HEK293 (cell line): Measurements from ENCODE around the gene CLDN18.

Source experiments
- CTCF ChIA-PET: fragments of 350-600 bp; formaldehyde crosslinking; extraction: SDS; loops from one replicate; lab custom pipeline; 2021; ENCODE audit warnings: antibody characterized with exemption; lab: Yijun Ruan, JAX
- POLR2A ChIA-PET: fragments of 300-600 bp; formaldehyde crosslinking; extraction: SDS; loops from one replicate; lab custom pipeline; 2020; ENCODE audit warnings: antibody characterized with exemption, inconsistent platforms; lab: Yijun Ruan, JAX
- H3K27ac ChIP-seq: fragments of 200-500 bp; sonication (Bioruptor generic); 2 replicates; pipeline ENCODE4 v1.5.1; 2014; ENCODE audit warnings: low read depth, low read length, control low read depth, inconsistent platforms; ENCODE audit errors: extremely low read depth
- H3K36me3 ChIP-seq, 2 experiments: fragments of 200-500 bp in 1 of 2; sonication (Bioruptor generic) in 1 of 2; 1 replicate in 1 of 2; 2 replicates in 1 of 2; pipeline ENCODE4 v1.5.1; 2014 to 2017; ENCODE audit warnings: inconsistent platforms in 2 of 2, low read length in 2 of 2; ENCODE audit not compliant: control insufficient read depth in 2 of 2, insufficient read depth in 1 of 2
- H3K4me1 ChIP-seq: fragments of 200-500 bp; sonication (Bioruptor generic); 2 replicates; pipeline ENCODE4 v1.5.1; 2014; ENCODE audit warnings: mild to moderate bottlenecking, low read length, inconsistent platforms; ENCODE audit not compliant: control insufficient read depth, insufficient read depth
- H3K4me3 ChIP-seq: 2 replicates; pipeline ENCODE4 v1.5.1; 2011; ENCODE audit warnings: low read depth, mild to moderate bottlenecking, control low read depth, low read length, moderate library complexity
- H3K9me3 ChIP-seq: fragments of 200-500 bp; sonication (Bioruptor generic); 2 replicates; pipeline ENCODE4 v1.5.1; 2014; ENCODE audit warnings: low read depth, low read length, inconsistent platforms; ENCODE audit not compliant: control insufficient read depth, insufficient read depth
- BCL11B ChIP-seq: fragments of 450-650 bp; formaldehyde crosslinking; IDR thresholded peaks from 2 replicates; pipeline ENCODE4 v1.5.1; 2016; ENCODE audit warnings: low read depth, missing biosample characterization, missing genetic modification characterization
- KLF9 ChIP-seq: fragments of 450-650 bp; formaldehyde crosslinking; IDR thresholded peaks from 2 replicates; pipeline ENCODE4 v1.5.1; 2016; ENCODE audit warnings: missing biosample characterization, missing genetic modification characterization, low read depth
- SCRT2 ChIP-seq: fragments of 450-650 bp; formaldehyde crosslinking; IDR thresholded peaks from 2 replicates; pipeline ENCODE4 v1.5.1; 2016; ENCODE audit warnings: missing biosample characterization, missing genetic modification characterization
- YY2 ChIP-seq: fragments of 450-650 bp; formaldehyde crosslinking; IDR thresholded peaks from 2 replicates; pipeline ENCODE4 v1.5.1; 2016; ENCODE audit warnings: missing biosample characterization, missing genetic modification characterization
- ZNF157 ChIP-seq: fragments of 450-650 bp; formaldehyde crosslinking; IDR thresholded peaks from 2 replicates; pipeline ENCODE4 v1.5.1; 2016; ENCODE audit warnings: missing biosample characterization, missing genetic modification characterization
- ZNF202 ChIP-seq: fragments of 450-650 bp; formaldehyde crosslinking; IDR thresholded peaks from 2 replicates; pipeline ENCODE4 v1.5.1; 2016; ENCODE audit warnings: missing biosample characterization, missing genetic modification characterization, borderline replicate concordance
- ZNF223 ChIP-seq: fragments of 450-650 bp; formaldehyde crosslinking; IDR thresholded peaks from 2 replicates; pipeline ENCODE4 v1.5.1; 2016; ENCODE audit warnings: missing biosample characterization, missing genetic modification characterization
- ZNF248 ChIP-seq: fragments of 450-650 bp; formaldehyde crosslinking; IDR thresholded peaks from 2 replicates; pipeline ENCODE4 v1.5.1; 2017; ENCODE audit warnings: missing biosample characterization, missing genetic modification characterization
- ZNF404 ChIP-seq: fragments of 450-650 bp; formaldehyde crosslinking; IDR thresholded peaks from 2 replicates; pipeline ENCODE4 v1.5.1; 2017; ENCODE audit warnings: missing biosample characterization, missing genetic modification characterization
- ZXDB ChIP-seq: fragments of 450-650 bp; formaldehyde crosslinking; IDR thresholded peaks from 2 replicates; pipeline ENCODE4 v1.5.1; 2016; ENCODE audit warnings: missing biosample characterization, missing genetic modification characterization
- TF ChIP-seq, protein P1 (sequence below): fragments of 450-650 bp; formaldehyde crosslinking; IDR thresholded peaks from 2 replicates; pipeline ENCODE4 v1.5.1; 2016; ENCODE audit warnings: missing biosample characterization, missing genetic modification characterization
- TF ChIP-seq, protein P2 (sequence below): fragments of 450-650 bp; formaldehyde crosslinking; IDR thresholded peaks from 2 replicates; pipeline ENCODE4 v1.5.1; 2017; ENCODE audit warnings: missing biosample characterization, missing genetic modification characterization
- TF ChIP-seq, protein P3 (sequence below): fragments of 450-650 bp; formaldehyde crosslinking; IDR thresholded peaks from 2 replicates; pipeline ENCODE4 v1.5.1; 2016; ENCODE audit warnings: missing biosample characterization, missing genetic modification characterization
- TF ChIP-seq, protein P4 (sequence below): fragments of 450-650 bp; formaldehyde crosslinking; optimal IDR thresholded peaks from 2 replicates; pipeline ENCODE3; 2016; ENCODE audit warnings: missing biosample characterization, mild to moderate bottlenecking, missing genetic modification characterization
- TF ChIP-seq, protein P5 (sequence below): fragments of 450-650 bp; formaldehyde crosslinking; IDR thresholded peaks from 2 replicates; pipeline ENCODE4 v1.5.1; 2016; ENCODE audit warnings: missing biosample characterization, missing genetic modification characterization
- TF ChIP-seq, protein P6 (sequence below): IDR thresholded peaks from 2 replicates; pipeline ENCODE4 v1.6.1; 2011; ENCODE audit warnings: mild to moderate bottlenecking, low read depth, low read length, borderline replicate concordance
- TF ChIP-seq, protein P7 (sequence below): fragments of 450-650 bp; formaldehyde crosslinking; IDR thresholded peaks from 2 replicates; pipeline ENCODE4 v1.5.0; 2017; ENCODE audit warnings: missing biosample characterization, missing genetic modification characterization, borderline replicate concordance
- TF ChIP-seq, protein P8 (sequence below): fragments of 450-650 bp; formaldehyde crosslinking; IDR thresholded peaks from 2 replicates; pipeline ENCODE4; 2016; ENCODE audit warnings: missing biosample characterization, missing genetic modification characterization

Gene CLDN18

DNA sequence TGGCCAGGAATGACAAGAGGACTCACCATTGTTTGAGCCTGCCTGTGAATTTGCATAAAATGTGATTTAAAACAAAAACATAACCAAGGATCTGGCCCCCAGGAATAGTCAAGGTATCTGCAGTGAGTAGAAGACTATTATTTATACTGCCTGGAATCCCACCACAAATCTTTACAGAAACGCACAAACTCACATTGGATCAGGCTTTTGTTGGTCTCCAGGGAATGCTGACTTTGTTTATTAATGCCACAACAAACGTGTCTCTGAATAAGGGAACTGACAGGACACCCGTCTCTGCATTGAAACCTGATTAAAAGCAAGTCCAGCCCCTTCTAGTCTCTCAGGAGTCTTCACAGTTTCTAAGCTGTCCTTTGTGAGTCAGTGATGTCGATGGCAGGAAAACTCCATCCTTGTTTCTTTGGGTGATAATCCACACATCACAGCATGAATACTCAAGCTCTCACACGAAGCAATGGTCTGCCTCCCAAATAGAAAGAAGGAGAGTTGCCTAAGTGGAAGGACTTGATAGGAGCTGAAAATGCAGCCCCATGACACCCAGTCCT lies 37.7 kb downstream of the CLDN18 start:
- H3K36me3 ChIP-seq: peaks cover 0 to 30% of the 10 kb centered on the region in 2 experiments; a peak in 2 of 3 replicates
- H3K27ac ChIP-seq: no peak overlapping the region
- H3K4me3 ChIP-seq: no peak overlapping the region
- ChIA-PET CTCF (interaction anchor here (1.7 kb wide), 1 partner anchor 77 kb away, joined by 4 read pairs; no protein-coding TSS in a partner anchor), POLR2A (no interaction called here)
- H3K4me1 ChIP-seq: no peaks in the 10 kb centered on the region
- H3K9me3 ChIP-seq: no peaks in the 10 kb centered on the region
- TF ChIP-seq, protein P1, sequence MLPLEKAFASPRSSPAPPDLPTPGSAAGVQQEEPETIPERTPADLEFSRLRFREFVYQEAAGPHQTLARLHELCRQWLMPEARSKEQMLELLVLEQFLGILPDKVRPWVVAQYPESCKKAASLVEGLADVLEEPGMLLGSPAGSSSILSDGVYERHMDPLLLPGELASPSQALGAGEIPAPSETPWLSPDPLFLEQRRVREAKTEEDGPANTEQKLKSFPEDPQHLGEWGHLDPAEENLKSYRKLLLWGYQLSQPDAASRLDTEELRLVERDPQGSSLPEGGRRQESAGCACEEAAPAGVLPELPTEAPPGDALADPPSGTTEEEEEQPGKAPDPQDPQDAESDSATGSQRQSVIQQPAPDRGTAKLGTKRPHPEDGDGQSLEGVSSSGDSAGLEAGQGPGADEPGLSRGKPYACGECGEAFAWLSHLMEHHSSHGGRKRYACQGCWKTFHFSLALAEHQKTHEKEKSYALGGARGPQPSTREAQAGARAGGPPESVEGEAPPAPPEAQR (tag by site-specific recombination): no peak
- TF ChIP-seq YY2: no peak
- TF ChIP-seq ZNF248 (tag by site-specific recombination): no peak
- TF ChIP-seq, protein P2, sequence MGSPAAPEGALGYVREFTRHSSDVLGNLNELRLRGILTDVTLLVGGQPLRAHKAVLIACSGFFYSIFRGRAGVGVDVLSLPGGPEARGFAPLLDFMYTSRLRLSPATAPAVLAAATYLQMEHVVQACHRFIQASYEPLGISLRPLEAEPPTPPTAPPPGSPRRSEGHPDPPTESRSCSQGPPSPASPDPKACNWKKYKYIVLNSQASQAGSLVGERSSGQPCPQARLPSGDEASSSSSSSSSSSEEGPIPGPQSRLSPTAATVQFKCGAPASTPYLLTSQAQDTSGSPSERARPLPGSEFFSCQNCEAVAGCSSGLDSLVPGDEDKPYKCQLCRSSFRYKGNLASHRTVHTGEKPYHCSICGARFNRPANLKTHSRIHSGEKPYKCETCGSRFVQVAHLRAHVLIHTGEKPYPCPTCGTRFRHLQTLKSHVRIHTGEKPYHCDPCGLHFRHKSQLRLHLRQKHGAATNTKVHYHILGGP (tag by site-specific recombination): no peak
- TF ChIP-seq, protein P3, sequence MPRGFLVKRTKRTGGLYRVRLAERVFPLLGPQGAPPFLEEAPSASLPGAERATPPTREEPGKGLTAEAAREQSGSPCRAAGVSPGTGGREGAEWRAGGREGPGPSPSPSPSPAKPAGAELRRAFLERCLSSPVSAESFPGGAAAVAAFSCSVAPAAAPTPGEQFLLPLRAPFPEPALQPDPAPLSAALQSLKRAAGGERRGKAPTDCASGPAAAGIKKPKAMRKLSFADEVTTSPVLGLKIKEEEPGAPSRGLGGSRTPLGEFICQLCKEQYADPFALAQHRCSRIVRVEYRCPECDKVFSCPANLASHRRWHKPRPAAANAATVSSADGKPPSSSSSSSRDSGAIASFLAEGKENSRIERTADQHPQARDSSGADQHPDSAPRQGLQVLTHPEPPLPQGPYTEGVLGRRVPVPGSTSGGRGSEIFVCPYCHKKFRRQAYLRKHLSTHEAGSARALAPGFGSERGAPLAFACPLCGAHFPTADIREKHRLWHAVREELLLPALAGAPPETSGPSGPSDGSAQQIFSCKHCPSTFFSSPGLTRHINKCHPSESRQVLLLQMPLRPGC: no peak
- TF ChIP-seq SCRT2: no peak
- TF ChIP-seq, protein P4, sequence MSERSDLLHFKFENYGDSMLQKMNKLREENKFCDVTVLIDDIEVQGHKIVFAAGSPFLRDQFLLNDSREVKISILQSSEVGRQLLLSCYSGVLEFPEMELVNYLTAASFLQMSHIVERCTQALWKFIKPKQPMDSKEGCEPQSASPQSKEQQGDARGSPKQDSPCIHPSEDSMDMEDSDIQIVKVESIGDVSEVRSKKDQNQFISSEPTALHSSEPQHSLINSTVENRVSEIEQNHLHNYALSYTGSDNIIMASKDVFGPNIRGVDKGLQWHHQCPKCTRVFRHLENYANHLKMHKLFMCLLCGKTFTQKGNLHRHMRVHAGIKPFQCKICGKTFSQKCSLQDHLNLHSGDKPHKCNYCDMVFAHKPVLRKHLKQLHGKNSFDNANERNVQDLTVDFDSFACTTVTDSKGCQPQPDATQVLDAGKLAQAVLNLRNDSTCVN (tag by site-specific recombination): no peak
- TF ChIP-seq, protein P5, sequence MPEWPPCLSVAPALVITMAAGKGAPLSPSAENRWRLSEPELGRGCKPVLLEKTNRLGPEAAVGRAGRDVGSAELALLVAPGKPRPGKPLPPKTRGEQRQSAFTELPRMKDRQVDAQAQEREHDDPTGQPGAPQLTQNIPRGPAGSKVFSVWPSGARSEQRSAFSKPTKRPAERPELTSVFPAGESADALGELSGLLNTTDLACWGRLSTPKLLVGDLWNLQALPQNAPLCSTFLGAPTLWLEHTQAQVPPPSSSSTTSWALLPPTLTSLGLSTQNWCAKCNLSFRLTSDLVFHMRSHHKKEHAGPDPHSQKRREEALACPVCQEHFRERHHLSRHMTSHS (tag by site-specific recombination): no peak
- TF ChIP-seq ZXDB (tag by site-specific recombination): no peak
- TF ChIP-seq, protein P6, sequence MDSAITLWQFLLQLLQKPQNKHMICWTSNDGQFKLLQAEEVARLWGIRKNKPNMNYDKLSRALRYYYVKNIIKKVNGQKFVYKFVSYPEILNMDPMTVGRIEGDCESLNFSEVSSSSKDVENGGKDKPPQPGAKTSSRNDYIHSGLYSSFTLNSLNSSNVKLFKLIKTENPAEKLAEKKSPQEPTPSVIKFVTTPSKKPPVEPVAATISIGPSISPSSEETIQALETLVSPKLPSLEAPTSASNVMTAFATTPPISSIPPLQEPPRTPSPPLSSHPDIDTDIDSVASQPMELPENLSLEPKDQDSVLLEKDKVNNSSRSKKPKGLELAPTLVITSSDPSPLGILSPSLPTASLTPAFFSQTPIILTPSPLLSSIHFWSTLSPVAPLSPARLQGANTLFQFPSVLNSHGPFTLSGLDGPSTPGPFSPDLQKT: no peak
- no peak for TF ChIP-seq ZNF223 (tag by site-specific recombination)
- TF ChIP-seq, protein P7, sequence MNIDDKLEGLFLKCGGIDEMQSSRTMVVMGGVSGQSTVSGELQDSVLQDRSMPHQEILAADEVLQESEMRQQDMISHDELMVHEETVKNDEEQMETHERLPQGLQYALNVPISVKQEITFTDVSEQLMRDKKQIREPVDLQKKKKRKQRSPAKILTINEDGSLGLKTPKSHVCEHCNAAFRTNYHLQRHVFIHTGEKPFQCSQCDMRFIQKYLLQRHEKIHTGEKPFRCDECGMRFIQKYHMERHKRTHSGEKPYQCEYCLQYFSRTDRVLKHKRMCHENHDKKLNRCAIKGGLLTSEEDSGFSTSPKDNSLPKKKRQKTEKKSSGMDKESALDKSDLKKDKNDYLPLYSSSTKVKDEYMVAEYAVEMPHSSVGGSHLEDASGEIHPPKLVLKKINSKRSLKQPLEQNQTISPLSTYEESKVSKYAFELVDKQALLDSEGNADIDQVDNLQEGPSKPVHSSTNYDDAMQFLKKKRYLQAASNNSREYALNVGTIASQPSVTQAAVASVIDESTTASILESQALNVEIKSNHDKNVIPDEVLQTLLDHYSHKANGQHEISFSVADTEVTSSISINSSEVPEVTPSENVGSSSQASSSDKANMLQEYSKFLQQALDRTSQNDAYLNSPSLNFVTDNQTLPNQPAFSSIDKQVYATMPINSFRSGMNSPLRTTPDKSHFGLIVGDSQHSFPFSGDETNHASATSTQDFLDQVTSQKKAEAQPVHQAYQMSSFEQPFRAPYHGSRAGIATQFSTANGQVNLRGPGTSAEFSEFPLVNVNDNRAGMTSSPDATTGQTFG (tag by site-specific recombination): no peak
- TF ChIP-seq, protein P8, sequence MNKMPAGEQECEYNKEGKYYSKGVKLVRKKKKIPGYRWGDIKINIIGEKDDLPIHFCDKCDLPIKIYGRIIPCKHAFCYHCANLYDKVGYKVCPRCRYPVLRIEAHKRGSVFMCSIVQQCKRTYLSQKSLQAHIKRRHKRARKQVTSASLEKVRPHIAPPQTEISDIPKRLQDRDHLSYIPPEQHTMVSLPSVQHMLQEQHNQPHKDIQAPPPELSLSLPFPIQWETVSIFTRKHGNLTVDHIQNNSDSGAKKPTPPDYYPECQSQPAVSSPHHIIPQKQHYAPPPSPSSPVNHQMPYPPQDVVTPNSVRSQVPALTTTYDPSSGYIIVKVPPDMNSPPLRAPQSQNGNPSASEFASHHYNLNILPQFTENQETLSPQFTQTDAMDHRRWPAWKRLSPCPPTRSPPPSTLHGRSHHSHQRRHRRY (tag by site-specific recombination): no peak
- no peak for TF ChIP-seq ZNF202 (tag by site-specific recombination)
- TF ChIP-seq KLF9 (tag by site-specific recombination): no peak
- no peak for TF ChIP-seq ZNF157 (tag by site-specific recombination)
- no peak for TF ChIP-seq ZNF404 (tag by site-specific recombination)
- TF ChIP-seq BCL11B (tag by site-specific recombination): no peak
